Astrocyte (in vitro differentiated cells and primary cell): ENCODE data around the gene CPTP. TPM values are rescaled to one million over a fixed set of nuclear protein-coding genes. Genes with fewer than 3 reads are reported as not detected.

Experiments
- DNase-seq: peaks from one replicate; pipeline ENCODE4 v3.0.0-alpha.2; 2010; ENCODE audit warnings: low read depth
- FAIRE-seq: peaks from 2 replicates; lab custom pipeline; 2011; peaks lifted over from hg19 to GRCh38; lab: Jason Lieb, UNC
- H2AFZ ChIP-seq: 2 replicates; pipeline ENCODE4 v1.6.0; 2012; ENCODE audit warnings: low read depth, low read length, inconsistent platforms
- H3K27ac ChIP-seq: 2 replicates; pipeline ENCODE4 v1.5.1; 2011; ENCODE audit warnings: low read depth, low read length, inconsistent platforms
- H3K27me3 ChIP-seq: 2 replicates; pipeline ENCODE4 v1.6.0; 2011; ENCODE audit warnings: low read length, inconsistent platforms; ENCODE audit not compliant: insufficient read depth
- H3K36me3 ChIP-seq: 2 replicates; pipeline ENCODE4 v1.5.1; 2011; ENCODE audit warnings: low read length, inconsistent platforms; ENCODE audit not compliant: insufficient read depth
- H3K4me1 ChIP-seq: 2 replicates; pipeline ENCODE4 v1.5.1; 2011; ENCODE audit warnings: low read length, inconsistent platforms; ENCODE audit not compliant: insufficient read depth
- H3K4me2 ChIP-seq: 2 replicates; pipeline ENCODE4 v1.6.0; 2012; ENCODE audit warnings: low read length, inconsistent platforms
- H3K4me3 ChIP-seq: 2 replicates; pipeline ENCODE4 v1.5.1; 2011; ENCODE audit warnings: low read depth, mild to moderate bottlenecking, low read length, inconsistent platforms; ENCODE audit not compliant: insufficient read depth
- H3K79me2 ChIP-seq: 2 replicates; pipeline ENCODE4 v1.6.0; 2012; ENCODE audit warnings: mild to moderate bottlenecking, low read length, inconsistent platforms; ENCODE audit not compliant: insufficient read depth
- H3K9ac ChIP-seq: 2 replicates; pipeline ENCODE4 v1.6.0; 2012; ENCODE audit warnings: mild to moderate bottlenecking, low read length, inconsistent platforms
- H3K9me3 ChIP-seq: 2 replicates; pipeline ENCODE4 v1.5.1; 2012; ENCODE audit warnings: low read depth, mild to moderate bottlenecking, low read length, inconsistent platforms; ENCODE audit not compliant: insufficient read depth
- H4K20me1 ChIP-seq: 2 replicates; pipeline ENCODE4 v1.6.0; 2012; ENCODE audit warnings: low read length, inconsistent platforms; ENCODE audit not compliant: insufficient read depth
- H3K27ac Mint-ChIP-seq: one replicate; pipeline ENCODE4 v1.8.0; 2021; ENCODE audit warnings: mild to moderate bottlenecking, mixed read lengths; ENCODE audit not compliant: unreplicated experiment
- H3K27me3 Mint-ChIP-seq: one replicate; pipeline ENCODE4 v1.8.0; 2021; ENCODE audit warnings: low read depth, mixed read lengths; ENCODE audit not compliant: unreplicated experiment
- H3K36me3 Mint-ChIP-seq: one replicate; pipeline ENCODE4 v1.8.0; 2021; ENCODE audit warnings: low read depth, mixed read lengths; ENCODE audit not compliant: unreplicated experiment
- H3K4me1 Mint-ChIP-seq: one replicate; pipeline ENCODE4 v1.8.0; 2021; ENCODE audit warnings: low read depth, mixed read lengths; ENCODE audit not compliant: unreplicated experiment
- H3K4me3 Mint-ChIP-seq: one replicate; pipeline ENCODE4 v1.8.0; 2021; ENCODE audit warnings: mild to moderate bottlenecking, moderate library complexity, mixed read lengths; ENCODE audit not compliant: unreplicated experiment
- H3K9me3 Mint-ChIP-seq: one replicate; pipeline ENCODE4 v1.8.0; 2021; ENCODE audit warnings: mild to moderate bottlenecking, mixed read lengths; ENCODE audit not compliant: unreplicated experiment
- CTCF ChIP-seq: IDR thresholded peaks from 2 replicates; pipeline ENCODE4 v1.5.1; 2011; ENCODE audit warnings: low read depth, mild to moderate bottlenecking, inconsistent platforms, low read length, moderate library complexity; ENCODE audit not compliant: insufficient read depth
- EZH2 ChIP-seq: IDR thresholded peaks from 2 replicates; pipeline ENCODE4 v1.6.1; 2012; ENCODE audit warnings: mild to moderate bottlenecking, low read length, inconsistent platforms; ENCODE audit not compliant: insufficient read depth
- total RNA-seq: library from RNA; stranded (reverse); gene quantifications from 2 replicates; pipeline ENCODE4 v1.2.1, GENCODE V29; 2021

CPTP gene
- total RNA-seq, 1 donor from 2014 or later = 28.5 TPM

- no peaks in the 10 kb centered on the region for H3K36me3 ChIP-seq
- no peak overlapping the region for H2AFZ ChIP-seq
- no peaks in the 10 kb centered on the region for H3K27me3 ChIP-seq
- H3K9me3 Mint-ChIP-seq = no peaks in the 10 kb centered on the region
- no peaks in the 10 kb centered on the region for H3K4me1 ChIP-seq
- H3K79me2 ChIP-seq = no peaks in the 10 kb centered on the region
- no peak overlapping the region for H3K4me3 ChIP-seq
- H3K27ac Mint-ChIP-seq = no peak overlapping the region
- no peaks in the 10 kb centered on the region for H3K9me3 ChIP-seq
- H3K4me3 Mint-ChIP-seq = no peak overlapping the region
- FAIRE-seq (no peak), DNase-seq (no peak)
- no peaks in the 10 kb centered on the region for H3K27me3 Mint-ChIP-seq
- no peaks in the 10 kb centered on the region for H3K36me3 Mint-ChIP-seq
- H3K4me1 Mint-ChIP-seq = no peaks in the 10 kb centered on the region
- no peak overlapping the region for H3K9ac ChIP-seq
- H4K20me1 ChIP-seq = peaks cover 28% of the 10 kb centered on the region
- H3K4me2 ChIP-seq = no peak overlapping the region
- no peak overlapping the region for H3K27ac ChIP-seq
- TF ChIP-seq EZH2 (no peak), CTCF (no peak)
These were observed 9.1 kb downstream of the CPTP start for GRCh38 chr1:1333551-1334241.

GRCh38 chr1:1334835-1335234, 10.2 kb downstream of the CPTP start:
- Mint-ChIP-seq H3K4me3 (no peak overlapping the region), H3K4me1 (no peaks in the 10 kb centered on the region), H3K27me3 (no peaks in the 10 kb centered on the region), H3K36me3 (no peaks in the 10 kb centered on the region), H3K9me3 (no peaks in the 10 kb centered on the region), H3K27ac (no peak overlapping the region)
- TF ChIP-seq EZH2 (no peak), CTCF (no peak)
- no peaks in the 10 kb centered on the region for H3K79me2 ChIP-seq
- no peaks in the 10 kb centered on the region for H3K4me1 ChIP-seq
- H3K9ac ChIP-seq = no peak overlapping the region
- H2AFZ ChIP-seq = no peak overlapping the region
- no peaks in the 10 kb centered on the region for H3K27me3 ChIP-seq
- no peak overlapping the region for H3K4me2 ChIP-seq
- peaks cover 17% of the 10 kb centered on the region for H4K20me1 ChIP-seq
- no peaks in the 10 kb centered on the region for H3K36me3 ChIP-seq
- no peak for DNase-seq
- FAIRE-seq = no peak
- H3K4me3 ChIP-seq = no peak overlapping the region
- H3K27ac ChIP-seq = no peak overlapping the region
- H3K9me3 ChIP-seq = no peaks in the 10 kb centered on the region

- no peaks in the 10 kb centered on the region for H3K9me3 ChIP-seq
- Mint-ChIP-seq H3K4me3 (no peak overlapping the region), H3K27me3 (no peaks in the 10 kb centered on the region), H3K27ac (no peak overlapping the region), H3K9me3 (no peaks in the 10 kb centered on the region), H3K4me1 (no peaks in the 10 kb centered on the region), H3K36me3 (no peaks in the 10 kb centered on the region)
- H3K4me3 ChIP-seq = no peak overlapping the region
- H4K20me1 ChIP-seq = peaks cover 15% of the 10 kb centered on the region
- no peaks in the 10 kb centered on the region for H3K27me3 ChIP-seq
- TF ChIP-seq EZH2 (no peak), CTCF (no peak)
- H3K4me1 ChIP-seq = no peaks in the 10 kb centered on the region
- H3K4me2 ChIP-seq = no peak overlapping the region
- DNase-seq (no peak), FAIRE-seq (no peak)
- no peaks in the 10 kb centered on the region for H3K36me3 ChIP-seq
- no peaks in the 10 kb centered on the region for H3K79me2 ChIP-seq
- H2AFZ ChIP-seq = no peak overlapping the region
- no peak overlapping the region for H3K27ac ChIP-seq
- no peak overlapping the region for H3K9ac ChIP-seq
These were observed 10.7 kb downstream of the CPTP start for GRCh38 chr1:1335283-1335682.
